GM18519 (cell line): ENCODE results near the gene TEK.
"Not testable (repeated sequence)": the region's sequence is repeated elsewhere in the genome, so short reads cannot be mapped to it uniquely, and the experiment has no call there.

ENCODE experiments used
- ATAC-seq: cut with Tn5 transposase; IDR thresholded peaks from one replicate; pipeline ENCODE4 v1.9.1; 2021; ENCODE audit warnings: mild to moderate bottlenecking, moderate library complexity; ENCODE audit not compliant: unreplicated experiment, low FRiP score

TEK gene

GRCh38 chr9:27209034-27209433, 100.0 kb downstream of the TEK start:
- no peak for ATAC-seq

GRCh38 chr9:27210588-27210987, 101.6 kb downstream of the TEK start:
- ATAC-seq: no peak

GRCh38 chr9:27212191-27212590, 103.2 kb downstream of the TEK start:
- ATAC-seq: no peak

GRCh38 chr9:27212621-27213020, 103.6 kb downstream of the TEK start:
- no peak for ATAC-seq

GRCh38 chr9:27227192-27227591, 118.2 kb downstream of the TEK start:
- ATAC-seq: no peak

- ATAC-seq: not testable (repeated sequence)
Measured at GRCh38 chr9:27239648-27240047, 130.6 kb downstream of the TEK start.

- ATAC-seq: peak; percentile 83
Measured at GRCh38 chr9:27247756-27248155, 138.7 kb downstream of the TEK start.

GRCh38 chr9:27248702-27249101, 139.7 kb downstream of the TEK start:
- ATAC-seq: no peak

GRCh38 chr9:27258662-27259061, 149.6 kb downstream of the TEK start:
- ATAC-seq: no peak

- ATAC-seq: no peak
Measured at GRCh38 chr9:27260789-27261516, 151.9 kb downstream of the TEK start.

GRCh38 chr9:27261517-27262211, 152.6 kb downstream of the TEK start:
- ATAC-seq: no peak

- ATAC-seq: no peak
Measured at GRCh38 chr9:27272103-27272502, 163.1 kb downstream of the TEK start.

- no peak for ATAC-seq
Measured at GRCh38 chr9:27273186-27273585, 164.2 kb downstream of the TEK start.

GRCh38 chr9:27276193-27277030, 167.4 kb downstream of the TEK start:
- peak; percentile 36 for ATAC-seq

- ATAC-seq: no peak
Measured at GRCh38 chr9:27278374-27278773, 169.3 kb downstream of the TEK start.

- no peak for ATAC-seq
Measured at GRCh38 chr9:27279611-27280010, 170.6 kb downstream of the TEK start.
